ENCODE measurements around the gene NUTM2F.
"Not testable (repeated sequence)": the region's sequence is repeated elsewhere in the genome, so short reads cannot be mapped to it uniquely, and the experiment has no call there.

Gene NUTM2F

DNA sequence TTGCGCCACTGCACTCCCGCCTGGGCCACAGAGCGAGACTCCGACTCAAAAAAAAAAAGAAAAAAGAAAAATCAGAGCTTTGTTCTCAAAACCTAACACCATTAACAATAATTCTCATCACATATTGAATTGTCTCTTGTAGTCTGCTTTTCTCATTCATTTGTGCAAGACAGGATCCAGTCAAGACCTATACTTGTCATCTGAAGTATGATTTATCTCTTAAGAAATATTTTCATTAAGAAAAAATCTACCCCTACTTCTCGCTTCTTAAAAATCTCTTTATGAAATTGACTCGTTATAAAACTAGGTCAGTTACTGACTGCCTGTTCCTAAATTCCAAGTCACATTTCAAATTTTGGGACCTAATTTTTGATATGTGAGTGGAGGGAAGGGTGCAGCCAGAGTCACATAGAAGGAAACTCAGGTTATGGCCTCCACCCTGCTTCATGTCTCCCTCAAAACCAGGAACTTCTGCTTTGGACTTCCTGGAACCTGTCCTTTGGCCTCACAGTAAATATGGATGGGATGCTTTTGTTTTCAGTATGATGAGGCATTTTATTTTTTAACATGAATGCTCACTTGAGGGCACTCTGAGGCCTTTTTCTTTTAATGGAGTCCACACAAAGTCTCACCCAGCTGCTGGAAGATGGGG lies 50.4 kb downstream of the NUTM2F start:
- TF ChIP-seq, protein P1, sequence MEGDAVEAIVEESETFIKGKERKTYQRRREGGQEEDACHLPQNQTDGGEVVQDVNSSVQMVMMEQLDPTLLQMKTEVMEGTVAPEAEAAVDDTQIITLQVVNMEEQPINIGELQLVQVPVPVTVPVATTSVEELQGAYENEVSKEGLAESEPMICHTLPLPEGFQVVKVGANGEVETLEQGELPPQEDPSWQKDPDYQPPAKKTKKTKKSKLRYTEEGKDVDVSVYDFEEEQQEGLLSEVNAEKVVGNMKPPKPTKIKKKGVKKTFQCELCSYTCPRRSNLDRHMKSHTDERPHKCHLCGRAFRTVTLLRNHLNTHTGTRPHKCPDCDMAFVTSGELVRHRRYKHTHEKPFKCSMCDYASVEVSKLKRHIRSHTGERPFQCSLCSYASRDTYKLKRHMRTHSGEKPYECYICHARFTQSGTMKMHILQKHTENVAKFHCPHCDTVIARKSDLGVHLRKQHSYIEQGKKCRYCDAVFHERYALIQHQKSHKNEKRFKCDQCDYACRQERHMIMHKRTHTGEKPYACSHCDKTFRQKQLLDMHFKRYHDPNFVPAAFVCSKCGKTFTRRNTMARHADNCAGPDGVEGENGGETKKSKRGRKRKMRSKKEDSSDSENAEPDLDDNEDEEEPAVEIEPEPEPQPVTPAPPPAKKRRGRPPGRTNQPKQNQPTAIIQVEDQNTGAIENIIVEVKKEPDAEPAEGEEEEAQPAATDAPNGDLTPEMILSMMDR (IDR thresholded peaks at IDR 0.05; ENCODE audit: low read depth, low read length, missing control alignments) = no peak
- no peak for DNase-seq (ENCODE audit: low read depth)
- no peak overlapping the region for H3K4me3 ChIP-seq (ENCODE audit: low read depth, low read length)

DNA sequence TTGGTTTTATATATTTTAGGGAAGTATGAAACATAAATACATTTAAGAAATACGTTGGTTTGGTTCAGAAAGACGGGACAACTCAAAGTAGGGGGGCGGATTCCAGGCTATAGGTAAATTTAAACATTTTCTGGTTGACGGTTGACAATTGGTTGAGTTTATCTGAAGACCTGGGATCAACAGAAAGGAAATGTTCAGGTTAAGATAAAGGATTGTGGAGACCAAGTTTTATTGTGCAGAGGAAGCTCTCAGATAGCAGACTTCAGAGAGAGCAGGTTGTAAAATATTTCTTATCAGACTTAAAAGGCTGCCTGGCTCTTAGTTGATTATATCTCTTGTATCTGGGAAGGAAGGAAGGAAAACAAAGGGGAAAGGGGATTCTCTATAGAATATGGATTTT lies 51.4 kb downstream of the NUTM2F start:
- DNase-seq (ENCODE audit: low read depth); H3K4me3 ChIP-seq (ENCODE audit: low read depth, low read length): not testable (repeated sequence)

DNA sequence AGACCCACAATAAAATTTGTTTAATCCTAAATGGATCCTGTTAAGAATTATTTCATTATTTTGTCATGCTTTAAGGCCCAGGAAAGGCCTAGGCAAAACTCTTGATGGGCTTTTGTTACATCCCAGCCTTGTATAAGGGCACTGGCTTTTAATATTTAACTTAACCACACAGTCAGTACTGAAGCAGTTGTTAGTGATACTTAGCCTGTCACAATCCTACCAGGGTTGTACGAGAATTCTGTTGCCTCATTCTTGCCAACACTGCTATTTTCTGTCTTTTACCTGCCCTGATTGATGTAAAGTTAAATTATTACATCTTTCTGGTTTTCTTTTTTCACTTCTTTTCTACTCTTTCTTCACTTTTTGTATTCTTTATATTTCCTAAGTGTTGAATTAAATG lies 58.4 kb downstream of the NUTM2F start:
- DNase-seq (ENCODE audit: low read depth) = no peak
- no peak overlapping the region for H3K4me3 ChIP-seq (ENCODE audit: low read depth, low read length)
- TF ChIP-seq, protein P1 (IDR thresholded peaks at IDR 0.05; ENCODE audit: low read depth, low read length, missing control alignments) = no peak

DNA sequence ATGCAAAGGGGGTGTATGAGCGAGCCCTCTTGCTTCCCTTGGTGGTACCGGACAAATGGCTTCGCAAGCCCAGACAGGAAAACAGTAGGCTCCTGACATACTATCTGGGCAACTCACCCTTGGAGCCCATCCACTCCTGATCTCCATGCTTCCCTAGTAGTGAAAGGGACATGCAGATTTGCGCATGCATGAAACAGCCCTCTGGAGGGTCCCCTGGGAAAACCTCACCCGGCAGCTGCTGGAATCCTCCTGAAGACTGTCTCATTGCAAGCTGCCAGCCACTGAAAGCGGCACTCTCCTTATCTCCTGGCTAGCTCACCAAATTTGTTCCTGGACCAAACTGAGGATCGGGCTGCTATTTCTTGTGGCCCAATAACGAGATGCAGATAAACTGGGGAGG lies 59.2 kb downstream of the NUTM2F start:
- DNase-seq (ENCODE audit: low read depth) = no peak
- no peak overlapping the region for H3K4me3 ChIP-seq (ENCODE audit: low read depth, low read length)
- TF ChIP-seq, protein P1 (IDR thresholded peaks at IDR 0.05; ENCODE audit: low read depth, low read length, missing control alignments) = no peak

All from GM12864 (cell line).